Measurements from ENCODE around the gene CLTCL1.
"Not testable (repeated sequence)": the region's sequence is repeated elsewhere in the genome, so short reads cannot be mapped to it uniquely, and the experiment has no call there.

Gene CLTCL1

GRCh38 chr22:19291218-19291579 is 320 bp downstream of the CLTCL1 start:
- peak in 1 of 2 donors; percentile 13 for DNase-seq (ENCODE audit: extremely low read depth in 1 of 2, low read depth in 1 of 2)

GRCh38 chr22:19290400-19291217 is 910 bp downstream of the CLTCL1 start:
- DNase-seq (ENCODE audit: extremely low read depth in 1 of 2, low read depth in 1 of 2), result no peak

GRCh38 chr22:19289475-19290161 is 1.9 kb downstream of the CLTCL1 start:
- DNase-seq (ENCODE audit: extremely low read depth in 1 of 2, low read depth in 1 of 2), result no peak

GRCh38 chr22:19287889-19288288 is 3.6 kb downstream of the CLTCL1 start:
- DNase-seq (ENCODE audit: extremely low read depth in 1 of 2, low read depth in 1 of 2), result no peak

GRCh38 chr22:19287076-19287707 is 4.3 kb downstream of the CLTCL1 start:
- DNase-seq (ENCODE audit: extremely low read depth in 1 of 2, low read depth in 1 of 2), result no peak

- no peak for DNase-seq (ENCODE audit: extremely low read depth in 1 of 2, low read depth in 1 of 2)
These were observed 5.7 kb downstream of the CLTCL1 start for GRCh38 chr22:19285831-19286230.

GRCh38 chr22:19279143-19279542 is 12.4 kb downstream of the CLTCL1 start:
- not testable (repeated sequence) for DNase-seq (ENCODE audit: extremely low read depth in 1 of 2, low read depth in 1 of 2)

GRCh38 chr22:19277785-19278184 is 13.7 kb downstream of the CLTCL1 start:
- no peak for DNase-seq (ENCODE audit: extremely low read depth in 1 of 2, low read depth in 1 of 2)

GRCh38 chr22:19275919-19276600 is 15.5 kb downstream of the CLTCL1 start:
- DNase-seq (ENCODE audit: extremely low read depth in 1 of 2, low read depth in 1 of 2), result no peak

GRCh38 chr22:19275513-19275912 is 16.0 kb downstream of the CLTCL1 start:
- no peak for DNase-seq (ENCODE audit: extremely low read depth in 1 of 2, low read depth in 1 of 2)

GRCh38 chr22:19275104-19275503 is 16.4 kb downstream of the CLTCL1 start:
- DNase-seq (ENCODE audit: extremely low read depth in 1 of 2, low read depth in 1 of 2), result no peak

GRCh38 chr22:19271856-19272535 is 19.5 kb downstream of the CLTCL1 start:
- no peak for DNase-seq (ENCODE audit: extremely low read depth in 1 of 2, low read depth in 1 of 2)

- no peak for DNase-seq (ENCODE audit: extremely low read depth in 1 of 2, low read depth in 1 of 2)
These were observed 20.2 kb downstream of the CLTCL1 start for GRCh38 chr22:19271273-19271855.

GRCh38 chr22:19270873-19271272 is 20.6 kb downstream of the CLTCL1 start:
- no peak for DNase-seq (ENCODE audit: extremely low read depth in 1 of 2, low read depth in 1 of 2)

- no peak for DNase-seq (ENCODE audit: extremely low read depth in 1 of 2, low read depth in 1 of 2)
These were observed 24.9 kb downstream of the CLTCL1 start for GRCh38 chr22:19266547-19267086.

- no peak for DNase-seq (ENCODE audit: extremely low read depth in 1 of 2, low read depth in 1 of 2)
These were observed 25.7 kb downstream of the CLTCL1 start for GRCh38 chr22:19265779-19266178.

GRCh38 chr22:19260804-19261203 is 30.7 kb downstream of the CLTCL1 start:
- DNase-seq (ENCODE audit: extremely low read depth in 1 of 2, low read depth in 1 of 2), result no peak

- no peak for DNase-seq (ENCODE audit: extremely low read depth in 1 of 2, low read depth in 1 of 2)
These were observed 31.3 kb downstream of the CLTCL1 start for GRCh38 chr22:19260194-19260593.

GRCh38 chr22:19258968-19259288 is 32.6 kb downstream of the CLTCL1 start:
- DNase-seq (ENCODE audit: extremely low read depth in 1 of 2, low read depth in 1 of 2), result not testable (repeated sequence)

- no peak for DNase-seq (ENCODE audit: extremely low read depth in 1 of 2, low read depth in 1 of 2)
These were observed 33.1 kb downstream of the CLTCL1 start for GRCh38 chr22:19258371-19258770.

Measured in stimulated activated CD8-positive, alpha-beta memory T cell treated with anti-CD3 and anti-CD28 coated beads, Interleukin-7, amount 100 ng/mL, for 48 hours (primary cell).